ENCODE measurements around the gene NUMBL.

GRCh38 chr19:40663695-40664692 is 26.5 kb downstream of the NUMBL start:
- no peak for TF ChIP-seq CTCF (conservative IDR thresholded peaks at IDR 0.05; ENCODE audit: low read length)
- no peak for TF ChIP-seq EZH2phosphoT487 (IDR thresholded peaks at IDR 0.05; ENCODE audit: borderline replicate concordance, low read depth, low read length)
